Motor neuron (in vitro differentiated cells): ENCODE measurements around the gene OR10AG1. TPM values are rescaled to one million over a fixed set of nuclear protein-coding genes. Genes with fewer than 3 reads are reported as not detected.

Source experiments
- ATAC-seq, 8 experiments: fragments of 200-7000 bp; cut with Tn5 transposase; replicated peaks in 6 of 8; 2 replicates each; pipeline ENCODE4 v1.8.0; 2021; ENCODE audit warnings: mild to moderate bottlenecking in 8 of 8, moderate library complexity in 8 of 8
- H3K27ac ChIP-seq, 2 donors: fragments of 250-450 bp; sonication (Bioruptor Pico); 2 replicates each; pipeline ENCODE4 v1.9.0; 2021; ENCODE audit warnings: antibody characterized with exemption in 2 of 2, mild to moderate bottlenecking in 2 of 2, moderate library complexity in 1 of 2
- H3K4me1 ChIP-seq, 2 donors: fragments of 250-450 bp; sonication (Bioruptor Pico); replicated peaks in 1 of 2; 2 replicates each; pipeline ENCODE4 v1.6.1; 2021; ENCODE audit warnings: antibody characterized with exemption in 2 of 2, mild to moderate bottlenecking in 2 of 2, moderate library complexity in 1 of 2
- H3K4me3 ChIP-seq, 5 donors: fragments of 250-450 bp; sonication (Bioruptor Pico); 2 replicates each; pipeline ENCODE4 v1.9.0; 2021; ENCODE audit warnings: antibody characterized with exemption in 5 of 5, mild to moderate bottlenecking in 5 of 5, moderate library complexity in 4 of 5
- WGBS, 10 experiments: fragments of 450-650 bp; shearing (Covaris generic); methylation state at CpG; one replicate each; pipeline ENCODE4 v1.0.0; 2022; 5-methylcytosine and 5-hydroxymethylcytosine counted together
- in situ Hi-C, 9 experiments: fragments of 400-800 bp; cut with MboI; loops; one replicate each; pipeline ENCODE4 v1.15.0; 2021; ENCODE audit warnings: low sequenced_read_pairs in 9 of 9, low pct_unique_long_range_greater_than_20kb in 2 of 9; ENCODE audit not compliant: unreplicated experiment in 9 of 9
- total RNA-seq, 8 experiments: library from RNA; unstranded; fragments of 300-600 nt; gene quantifications; 2 replicates each; pipeline versions ENCODE4 v1.2.3 to v1.2.4, GENCODE V29; 2022

The OR10AG1 gene
- total RNA-seq = under 1 TPM in 3 of 8 experiments, not detected in 5; 0.05 to 0.33 (median 0.13) TPM

DNA sequence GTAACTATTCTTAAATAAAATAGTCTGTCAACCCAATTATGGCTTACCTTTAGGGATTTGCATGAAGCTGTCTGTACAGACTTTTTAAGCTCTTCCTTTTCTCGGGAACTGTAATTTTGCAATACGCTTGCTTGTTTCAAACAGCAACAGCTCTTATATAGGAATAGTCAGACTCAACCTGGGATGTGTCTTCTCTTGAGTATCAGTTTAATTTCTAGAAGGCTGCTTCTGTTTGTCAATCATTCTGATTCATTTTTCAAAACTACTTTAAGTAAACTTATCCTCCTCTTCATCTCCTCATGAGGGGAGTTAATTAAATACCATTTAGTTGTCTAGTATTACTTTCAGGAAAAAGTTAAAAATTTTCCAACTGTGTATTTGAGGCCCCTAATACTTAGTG lies at the start of gene OR10AG1:
TSS of gene OR10AG1 (minus strand) at position 101 of the 400 bp plus-strand sequence. CDS start at position 63, 38 bp downstream.
- Histone ChIP-seq H3K4me1 (no peaks in the 10 kb centered on the region), H3K4me3 (no peak within 1 kb of the TSS), H3K27ac (no peak within 1 kb of the TSS)
- 0 to 100% (median 80%) methylated on average over 1 to 2 of the region's 2 CpGs; no CpG with 5 or more reads in 1 of the 10 experiments for WGBS, 10 experiments
- ATAC-seq = no peak
- in situ Hi-C loops = no loop called here

- Histone ChIP-seq H3K4me3 (no peak overlapping the region), H3K4me1 (no peaks in the 10 kb centered on the region), H3K27ac (no peak overlapping the region)
- in situ Hi-C loops = no loop called here
- ATAC-seq = no peak
- WGBS, 10 experiments = 0 to 100% (median 18%) methylated on average over 1 to 2 of the region's 2 CpGs; no CpG with 5 or more reads in 2 of the 10 experiments
Observed at GRCh38 chr11:56013805-56014204, 44.1 kb upstream of the OR10AG1 start.

DNA sequence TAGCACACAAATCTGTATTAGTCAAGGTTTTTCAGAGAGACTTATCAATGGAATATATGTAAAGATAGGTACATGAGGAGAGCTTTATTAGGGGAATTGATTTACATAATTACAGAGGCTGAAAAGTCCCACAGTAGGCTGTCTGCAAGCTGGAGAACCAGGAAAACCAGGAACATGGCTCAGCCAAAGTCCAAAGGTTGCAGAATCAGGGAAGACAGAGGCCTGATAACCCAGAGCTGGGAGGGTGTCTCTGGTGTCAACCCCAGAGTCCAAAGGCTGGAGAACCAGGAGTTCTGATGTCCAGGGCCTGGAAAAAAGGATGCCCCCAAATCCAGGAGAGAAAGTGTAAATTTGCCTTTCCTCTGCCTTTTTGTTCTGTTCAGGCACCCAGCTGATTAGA lies 41.0 kb upstream of the OR10AG1 start:
- in situ Hi-C loops = no loop called here
- Histone ChIP-seq H3K4me3 (no peak overlapping the region), H3K4me1 (no peaks in the 10 kb centered on the region), H3K27ac (no peak overlapping the region)
- ATAC-seq = no peak

DNA sequence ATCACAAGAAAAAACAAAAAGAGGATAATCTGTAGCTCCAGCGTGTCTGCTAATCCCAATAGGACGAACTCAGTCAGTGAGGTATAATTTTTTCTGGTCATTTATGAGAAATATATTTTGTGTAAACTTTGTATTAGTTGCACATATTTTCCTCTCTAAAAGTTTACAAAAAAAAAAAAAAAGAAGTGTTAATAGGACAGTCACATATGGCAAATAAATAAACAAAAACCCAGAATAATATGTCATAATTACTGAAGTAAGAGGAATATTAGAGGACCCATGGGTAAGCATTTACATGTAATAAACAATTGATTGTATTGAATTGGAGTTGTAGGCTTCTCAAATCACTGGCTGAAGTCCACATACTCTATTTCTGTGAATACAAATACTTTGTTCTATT lies 24.8 kb upstream of the OR10AG1 start, which contains the start of gene OR5F1:
TSS of gene OR5F1 (minus strand) at position 101 of the 400 bp plus-strand sequence. CDS start at position 101, 0 bp downstream.
- Histone ChIP-seq H3K4me3 (no peak within 1 kb of the TSS), H3K27ac (no peak within 1 kb of the TSS), H3K4me1 (no peaks in the 10 kb centered on the region)
- in situ Hi-C loops = no loop called here
- WGBS, 10 experiments = 0 to 89% (median 37%) methylated on average over 1 to 2 of the region's 2 CpGs; no CpG with 5 or more reads in 2 of the 10 experiments
- ATAC-seq = no peak

- no peak overlapping the region for H3K4me3 ChIP-seq
- in situ Hi-C loops = no loop called here
- 8 to 100% (median 80%) methylated on average over 1 to 2 of the region's 3 CpGs; no CpG with 5 or more reads in 7 of the 10 experiments for WGBS, 10 experiments
- no peak overlapping the region for H3K27ac ChIP-seq
- no peak for ATAC-seq
- no peaks in the 10 kb centered on the region for H3K4me1 ChIP-seq
Observed at GRCh38 chr11:55970935-55971334, 1.2 kb upstream of the OR10AG1 start.

- Histone ChIP-seq H3K4me1 (no peaks in the 10 kb centered on the region), H3K27ac (no peak overlapping the region), H3K4me3 (no peak overlapping the region)
- no peak for ATAC-seq
- 5 to 95% (median 67%) methylated on average over 3 to 5 of the region's 5 CpGs; no CpG with 5 or more reads in 2 of the 10 experiments for WGBS, 10 experiments
- in situ Hi-C loops = no loop called here
Observed at GRCh38 chr11:55967914-55968313, 1.8 kb downstream of the OR10AG1 start.

DNA sequence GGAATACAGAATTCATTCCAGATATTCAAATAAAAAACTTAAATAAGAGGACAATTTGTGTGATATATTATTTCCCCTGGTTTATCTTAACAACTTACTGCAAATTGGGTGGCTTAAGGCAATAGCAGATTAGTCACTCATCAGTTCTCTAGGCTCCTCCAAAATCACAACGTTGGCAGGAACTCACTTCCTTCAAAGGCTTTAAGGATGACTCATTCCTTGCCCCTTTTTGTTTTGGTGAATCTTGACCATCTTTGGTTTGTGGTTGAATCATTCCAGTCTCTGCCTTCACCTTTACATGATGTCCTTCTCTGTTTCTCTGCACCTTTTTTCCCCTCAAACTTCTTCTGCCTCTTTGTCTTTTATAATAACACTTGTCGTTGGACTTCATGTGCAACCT lies 3.4 kb downstream of the OR10AG1 start:
- ATAC-seq = no peak
- in situ Hi-C loops = no loop called here
- H3K4me1 ChIP-seq = no peaks in the 10 kb centered on the region
- 7 to 83% (median 48%) methylated on average over 1 to 2 of the region's 2 CpGs; no CpG with 5 or more reads in 2 of the 10 experiments for WGBS, 10 experiments
- no peak overlapping the region for H3K4me3 ChIP-seq
- H3K27ac ChIP-seq = no peak overlapping the region

DNA sequence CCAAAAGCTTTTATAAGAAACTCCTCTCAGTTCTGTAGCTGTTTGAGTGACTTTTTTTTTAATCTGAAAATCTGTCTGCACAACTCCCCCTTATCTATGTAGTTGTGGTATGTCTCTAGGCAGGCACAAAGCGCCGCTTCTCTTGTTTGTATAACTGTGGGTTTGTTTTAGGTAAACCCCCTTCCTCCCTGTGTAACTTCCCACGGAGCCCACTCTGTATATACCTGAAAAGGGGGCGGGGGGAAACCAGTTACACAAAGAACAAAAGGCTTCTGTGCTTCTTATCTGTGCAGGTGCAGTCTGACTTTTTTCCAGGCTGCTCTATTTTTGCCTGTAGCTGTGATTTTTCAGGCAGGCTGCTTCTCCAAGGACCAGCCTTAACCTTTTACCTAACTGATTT lies 13.2 kb downstream of the OR10AG1 start:
- no peak for ATAC-seq
- Histone ChIP-seq H3K4me3 (no peak overlapping the region), H3K27ac (no peak overlapping the region), H3K4me1 (no peaks in the 10 kb centered on the region)
- WGBS, 10 experiments = 0 to 90% (median 65%) methylated on average over 2 to 4 of the region's 4 CpGs
- in situ Hi-C loops = no loop called here

DNA sequence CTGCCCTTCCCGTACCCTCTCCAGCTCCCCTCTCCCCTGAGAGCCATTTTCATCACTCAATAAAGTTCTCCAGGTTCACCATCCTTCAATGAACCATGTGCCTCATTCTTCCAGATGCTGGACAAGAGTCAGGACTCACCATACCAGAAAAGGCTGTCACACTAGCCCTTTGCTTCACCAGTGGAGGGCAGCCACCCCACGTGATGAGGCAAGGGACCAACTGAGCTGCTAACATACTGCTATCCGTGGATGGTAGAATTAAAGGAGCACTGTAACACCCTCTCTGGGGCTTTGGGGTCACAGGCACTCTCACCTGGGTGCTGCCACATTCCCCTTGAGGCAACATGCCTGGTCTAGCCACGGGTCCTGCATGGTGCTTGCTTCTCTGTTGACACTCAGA lies 20.4 kb downstream of the OR10AG1 start:
- in situ Hi-C loops = loop anchor here in 6 of 9 experiments (10.0 to 25.0 kb wide), 4 partner anchors 825 to 1313 kb away; no protein-coding TSS in a partner anchor
- no peak for ATAC-seq
- WGBS, 10 experiments = 17 to 92% (median 66%) methylated on average over 1 to 3 of the region's 4 CpGs; no CpG with 5 or more reads in 6 of the 10 experiments
- Histone ChIP-seq H3K4me3 (no peak overlapping the region), H3K4me1 (no peaks in the 10 kb centered on the region), H3K27ac (no peak overlapping the region)

DNA sequence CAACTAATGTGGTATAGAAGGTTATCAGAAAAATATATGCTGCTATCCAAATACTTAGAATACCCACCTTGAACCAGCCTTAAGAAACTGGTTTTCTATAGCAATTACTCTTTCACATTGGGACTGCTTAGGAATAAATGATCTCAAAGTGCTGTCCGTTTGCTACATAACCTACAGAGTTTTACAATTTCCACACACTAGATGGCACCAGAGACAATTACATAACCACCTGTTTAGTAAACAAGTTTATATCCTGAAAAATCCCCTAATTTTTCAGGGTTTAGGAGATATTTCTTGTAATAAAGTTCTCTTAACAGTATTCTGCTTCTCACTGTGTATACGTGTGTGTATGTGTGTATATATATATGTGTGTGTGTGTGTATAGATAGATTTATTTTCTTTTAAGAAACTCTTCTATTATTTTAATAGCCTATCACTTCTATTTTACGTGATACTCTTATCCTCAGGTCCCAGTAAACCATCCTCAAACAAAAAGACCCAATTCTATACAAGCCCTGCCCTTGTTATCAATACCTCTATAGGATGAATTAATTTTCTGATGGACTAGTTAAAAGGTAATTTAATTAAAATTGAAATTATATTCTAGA lies 26.9 kb downstream of the OR10AG1 start:
- Histone ChIP-seq H3K27ac (no peak overlapping the region), H3K4me1 (no peaks in the 10 kb centered on the region), H3K4me3 (no peak overlapping the region)
- peak in 4 of 8 experiments; percentile 27 to 60 (median 53) for ATAC-seq
- in situ Hi-C loops = loop anchor here in 6 of 9 experiments (10.0 to 25.0 kb wide), 4 partner anchors 832 to 1319 kb away; no protein-coding TSS in a partner anchor
- 0 to 58% (median 4%) methylated on average over 1 to 2 of the region's 3 CpGs; no CpG with 5 or more reads in 2 of the 10 experiments for WGBS, 10 experiments

DNA sequence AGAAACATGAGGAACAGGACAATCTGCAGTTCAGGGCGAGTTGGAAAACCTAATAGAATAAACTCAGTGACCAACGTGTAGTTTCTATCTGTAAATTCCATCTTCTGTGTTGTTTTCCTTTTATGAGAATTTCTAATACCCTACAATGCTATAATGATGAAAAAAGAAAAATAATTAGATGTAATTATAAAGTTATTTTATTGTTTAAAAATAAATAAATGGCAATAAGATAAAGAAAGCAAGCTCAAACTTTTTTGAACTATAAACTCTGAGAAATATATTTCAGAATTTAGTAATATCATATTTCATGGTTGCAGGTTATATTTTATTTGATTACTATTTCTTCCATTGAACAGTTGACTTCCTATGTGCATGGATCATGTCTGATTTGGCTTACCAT lies 33.4 kb downstream of the OR10AG1 start, which contains the start of gene OR5I1:
TSS of gene OR5I1 (minus strand) at position 101 of the 400 bp plus-strand sequence. CDS start at position 101, 0 bp downstream.
- ATAC-seq = no peak
- no peak within 1 kb of the TSS for H3K4me3 ChIP-seq
- 0 to 89% (median 67%) methylated on average over 2 of the region's 2 CpGs; no CpG with 5 or more reads in 1 of the 10 experiments for WGBS, 10 experiments
- no peak within 1 kb of the TSS for H3K27ac ChIP-seq
- in situ Hi-C loops = loop anchor here in 5 of 9 experiments (25.0 kb wide), 2 partner anchors 851 to 1326 kb away; no protein-coding TSS in a partner anchor
- H3K4me1 ChIP-seq = no peaks in the 10 kb centered on the region

- in situ Hi-C loops = no loop called here
- ATAC-seq = no peak
- Histone ChIP-seq H3K4me1 (no peaks in the 10 kb centered on the region), H3K27ac (no peak overlapping the region), H3K4me3 (no peak overlapping the region)
- WGBS, 10 experiments = 0 to 100% (median 60%) methylated on average over 1 to 3 of the region's 5 CpGs; no CpG with 5 or more reads in 1 of the 10 experiments
Observed at GRCh38 chr11:55920537-55920936, 49.2 kb downstream of the OR10AG1 start.
